ENCODE results near the gene IL27RA. TPM values are rescaled to one million over a fixed set of nuclear protein-coding genes. Genes with fewer than 3 reads are reported as not detected.

Gene IL27RA
- 1 to 10 TPM; 1.9 to 3.6 TPM for total RNA-seq
- long read RNA-seq, transcript IL27RA-201 (14 exons, 2,962 nt): major isoform, 5 of 8 reads
- long read RNA-seq, partial matches to known transcripts: 1 of 8 reads
- long read RNA-seq, other reads (novel, unspliced or antisense): 2 of 8 reads

- ATAC-seq: peak; percentile 86
- intact Hi-C loops (cut with DNase I, micrococcal nuclease): no loop called here
- DNase-seq: peak; percentile 44 to 76
These were observed at the start of gene IL27RA for GRCh38 chr19:14031719-14032480. Gene IL27RA, plus strand, starts transcription at chr19:14031762. Its CDS starts 111 bp downstream, at chr19:14031873.

GRCh38 chr19:13981988-13982501 lies 49.5 kb upstream of the IL27RA start:
- ATAC-seq (no peak), DNase-seq (no peak)
- intact Hi-C loops (cut with DNase I, micrococcal nuclease): no loop called here

GRCh38 chr19:13982773-13983172 lies 48.8 kb upstream of the IL27RA start:
- DNase-seq: no peak
- no peak for ATAC-seq
- intact Hi-C loops (cut with DNase I, micrococcal nuclease): no loop called here

- intact Hi-C loops (cut with DNase I, micrococcal nuclease): no loop called here
- DNase-seq: no peak
- ATAC-seq: no peak
These were observed 48.2 kb upstream of the IL27RA start for GRCh38 chr19:13983213-13983889.

GRCh38 chr19:13984186-13984585 lies 47.4 kb upstream of the IL27RA start:
- intact Hi-C loops (cut with DNase I, micrococcal nuclease): no loop called here
- no peak for DNase-seq
- no peak for ATAC-seq

- no peak for ATAC-seq
- DNase-seq: no peak
- intact Hi-C loops (cut with DNase I, micrococcal nuclease): no loop called here
These were observed 46.5 kb upstream of the IL27RA start for GRCh38 chr19:13984875-13985741.

- ATAC-seq: peak; percentile 2
- intact Hi-C loops (cut with DNase I, micrococcal nuclease): no loop called here
- no peak for DNase-seq
These were observed 45.7 kb upstream of the IL27RA start for GRCh38 chr19:13985771-13986347.

- intact Hi-C loops (cut with DNase I, micrococcal nuclease): no loop called here
- peak; percentile 57 for ATAC-seq
- DNase-seq: peak; percentile 89
These were observed 45.1 kb upstream of the IL27RA start for GRCh38 chr19:13986348-13986904.

GRCh38 chr19:13987101-13987890 lies 44.3 kb upstream of the IL27RA start:
- no peak for DNase-seq
- intact Hi-C loops (cut with DNase I, micrococcal nuclease): no loop called here
- no peak for ATAC-seq

GRCh38 chr19:13989487-13989886 lies 42.1 kb upstream of the IL27RA start:
- intact Hi-C loops (cut with DNase I, micrococcal nuclease): no loop called here
- no peak for DNase-seq
- no peak for ATAC-seq

GRCh38 chr19:13990085-13990484 lies 41.5 kb upstream of the IL27RA start:
- DNase-seq: no peak
- intact Hi-C loops (cut with DNase I, micrococcal nuclease): no loop called here
- ATAC-seq: no peak

GRCh38 chr19:13992025-13992424 lies 39.5 kb upstream of the IL27RA start:
- DNase-seq (no peak), ATAC-seq (no peak)
- intact Hi-C loops (cut with DNase I, micrococcal nuclease): no loop called here

- ATAC-seq (no peak), DNase-seq (no peak)
- intact Hi-C loops (cut with DNase I, micrococcal nuclease): no loop called here
These were observed 37.8 kb upstream of the IL27RA start for GRCh38 chr19:13993590-13994300.

GRCh38 chr19:13995017-13995728 lies 36.4 kb upstream of the IL27RA start:
- DNase-seq: peak in 1 of 2 donors; percentile 18
- peak; percentile 32 for ATAC-seq
- intact Hi-C loops (cut with DNase I, micrococcal nuclease): no loop called here

GRCh38 chr19:13995878-13996765 lies 35.4 kb upstream of the IL27RA start:
- intact Hi-C loops (cut with DNase I, micrococcal nuclease): no loop called here
- ATAC-seq: peak; percentile 89
- DNase-seq: no peak

Data from left colon (tissue), 2 donors.